Caco-2 (cell line): ENCODE data around the gene MRM2. TPM values are rescaled to one million over a fixed set of nuclear protein-coding genes. Genes with fewer than 3 reads are reported as not detected.

Experiments used
- BruUV-seq: library from RNA; stranded (reverse); fragments of 400-500 nt; replicated peaks from 2 replicates; lab custom pipeline; 2021; lab: Mats Ljungman, UMichigan
- CTCF ChIA-PET: fragments of 300-600 bp; sonication (Branson Sonifier 250); formaldehyde crosslinking; loops from one replicate; lab custom pipeline; 2022; ENCODE audit warnings: antibody characterized with exemption; lab: Charles Lee
- POLR2A ChIA-PET: fragments of 300-600 bp; sonication (Branson Sonifier 250); formaldehyde crosslinking; loops from one replicate; lab custom pipeline; 2022; ENCODE audit warnings: antibody characterized with exemption; lab: Charles Lee
- DNase-seq, 2 experiments: peaks; one replicate each; pipeline versions ENCODE4 v3.0.0 to v3.0.0-alpha.2; 2020 to 2022
- H3K27me3 ChIP-seq: replicated peaks from 2 replicates; pipeline ENCODE4 v1.6.0; 2011; ENCODE audit warnings: low read length; ENCODE audit not compliant: control insufficient read depth, insufficient read depth
- H3K36me3 ChIP-seq: 2 replicates; pipeline ENCODE4 v1.5.1; 2011; ENCODE audit warnings: low read length; ENCODE audit not compliant: control insufficient read depth, insufficient read depth
- H3K4me1 ChIP-seq: fragments of 250-450 bp; sonication (Bioruptor Pico); 2 replicates; pipeline ENCODE4 v1.5.1; 2020; ENCODE audit warnings: mild to moderate bottlenecking
- H3K4me3 ChIP-seq: 2 replicates; pipeline ENCODE4 v1.5.1; 2011; ENCODE audit warnings: low read depth, mild to moderate bottlenecking, control low read depth, low read length
- H3K9me3 ChIP-seq: fragments of 250-450 bp; sonication (Bioruptor Pico); 2 replicates; pipeline ENCODE4 v1.5.1; 2020; ENCODE audit warnings: mild to moderate bottlenecking, moderate library complexity
- H3K27ac Mint-ChIP-seq: one replicate; pipeline ENCODE4 v1.8.0; 2022; ENCODE audit warnings: mixed read lengths; ENCODE audit not compliant: unreplicated experiment
- H3K27me3 Mint-ChIP-seq: one replicate; pipeline ENCODE4 v1.8.0; 2022; ENCODE audit warnings: mixed read lengths; ENCODE audit not compliant: insufficient read depth, unreplicated experiment
- H3K36me3 Mint-ChIP-seq: one replicate; pipeline ENCODE4 v1.8.0; 2022; ENCODE audit warnings: mild to moderate bottlenecking, mixed read lengths; ENCODE audit not compliant: insufficient read depth, unreplicated experiment
- H3K4me1 Mint-ChIP-seq: one replicate; pipeline ENCODE4 v1.8.0; 2022; ENCODE audit warnings: low read depth, mixed read lengths; ENCODE audit not compliant: unreplicated experiment
- H3K4me3 Mint-ChIP-seq: one replicate; pipeline ENCODE4 v1.8.0; 2022; ENCODE audit warnings: mild to moderate bottlenecking, moderate library complexity, mixed read lengths; ENCODE audit not compliant: unreplicated experiment
- H3K9me3 Mint-ChIP-seq: one replicate; pipeline ENCODE4 v1.8.0; 2022; ENCODE audit warnings: mixed read lengths; ENCODE audit not compliant: unreplicated experiment
- intact Hi-C: fragments of 100-400 bp; cut with micrococcal nuclease; formaldehyde crosslinking; loops from one replicate; pipeline ENCODE4 v1.10.0; 2022; ENCODE audit not compliant: unreplicated experiment
- total RNA-seq: library from RNA; stranded (reverse); gene quantifications from 2 replicates; pipeline ENCODE4 v1.2.3, GENCODE V29; 2022
- TF ChIP-seq, protein P1 (sequence below), 2 experiments: fragments of 200-600 bp in 1 of 2; IDR thresholded peaks; 1 replicate in 1 of 2; 2 replicates in 1 of 2; pipeline versions ENCODE4 v1.5.1 to v1.8.0; 2011 to 2022; ENCODE audit warnings: antibody characterized with exemption in 1 of 2, control low read depth in 1 of 2, inconsistent platforms in 1 of 2, low read depth in 1 of 2, low read length in 1 of 2, mild to moderate bottlenecking in 1 of 2, moderate library complexity in 1 of 2; ENCODE audit not compliant: insufficient read depth in 1 of 2, severe bottlenecking in 1 of 2, unreplicated experiment in 1 of 2

Gene MRM2
- total RNA-seq, 1 experiment from 2014 or later, result 48.8 TPM

GRCh38 chr7:2211259-2211880 lies 30.6 kb downstream of the MRM2 start:
- Mint-ChIP-seq H3K4me3 (no peak overlapping the region), H3K9me3 (no peaks in the 10 kb centered on the region), H3K27me3 (no peaks in the 10 kb centered on the region), H3K36me3 (peaks cover 67% of the 10 kb centered on the region), H3K4me1 (no peaks in the 10 kb centered on the region), H3K27ac (no peak overlapping the region)
- TF ChIP-seq, protein P1, sequence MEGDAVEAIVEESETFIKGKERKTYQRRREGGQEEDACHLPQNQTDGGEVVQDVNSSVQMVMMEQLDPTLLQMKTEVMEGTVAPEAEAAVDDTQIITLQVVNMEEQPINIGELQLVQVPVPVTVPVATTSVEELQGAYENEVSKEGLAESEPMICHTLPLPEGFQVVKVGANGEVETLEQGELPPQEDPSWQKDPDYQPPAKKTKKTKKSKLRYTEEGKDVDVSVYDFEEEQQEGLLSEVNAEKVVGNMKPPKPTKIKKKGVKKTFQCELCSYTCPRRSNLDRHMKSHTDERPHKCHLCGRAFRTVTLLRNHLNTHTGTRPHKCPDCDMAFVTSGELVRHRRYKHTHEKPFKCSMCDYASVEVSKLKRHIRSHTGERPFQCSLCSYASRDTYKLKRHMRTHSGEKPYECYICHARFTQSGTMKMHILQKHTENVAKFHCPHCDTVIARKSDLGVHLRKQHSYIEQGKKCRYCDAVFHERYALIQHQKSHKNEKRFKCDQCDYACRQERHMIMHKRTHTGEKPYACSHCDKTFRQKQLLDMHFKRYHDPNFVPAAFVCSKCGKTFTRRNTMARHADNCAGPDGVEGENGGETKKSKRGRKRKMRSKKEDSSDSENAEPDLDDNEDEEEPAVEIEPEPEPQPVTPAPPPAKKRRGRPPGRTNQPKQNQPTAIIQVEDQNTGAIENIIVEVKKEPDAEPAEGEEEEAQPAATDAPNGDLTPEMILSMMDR (IDR thresholded peaks at IDR 0.05; ENCODE audit: insufficient read depth in 1 of 2, low read depth in 1 of 2, low read length in 1 of 2, severe bottlenecking in 1 of 2, unreplicated experiment in 1 of 2), result no peak
- Histone ChIP-seq H3K4me1 (no peaks in the 10 kb centered on the region), H3K27me3 (no peaks in the 10 kb centered on the region), H3K4me3 (no peak overlapping the region), H3K36me3 (peaks cover 13% of the 10 kb centered on the region), H3K9me3 (no peaks in the 10 kb centered on the region)
- intact Hi-C loops, result no loop called here
- BruUV-seq, result no TSS peak
- POLR2A ChIA-PET, result no interaction called here
- CTCF ChIA-PET, result interaction anchor here (0.5 to 0.6 kb wide), 2 partner anchors 147 to 200 kb away, joined by 3 to 5 read pairs; no protein-coding TSS in a partner anchor
- DNase-seq, result no peak

GRCh38 chr7:2210551-2211258 lies 31.3 kb downstream of the MRM2 start:
- TF ChIP-seq, protein P1 (IDR thresholded peaks at IDR 0.05; ENCODE audit: insufficient read depth in 1 of 2, low read depth in 1 of 2, low read length in 1 of 2, severe bottlenecking in 1 of 2, unreplicated experiment in 1 of 2), result no peak

GRCh38 chr7:2209961-2210323 lies 32.1 kb downstream of the MRM2 start:
- Histone ChIP-seq H3K9me3 (no peaks in the 10 kb centered on the region), H3K4me3 (no peak overlapping the region), H3K36me3 (peaks cover 11% of the 10 kb centered on the region), H3K27me3 (no peaks in the 10 kb centered on the region), H3K4me1 (peaks cover 8% of the 10 kb centered on the region)
- POLR2A ChIA-PET, result no interaction called here
- TF ChIP-seq, protein P1 (IDR thresholded peaks at IDR 0.05; ENCODE audit: insufficient read depth in 1 of 2, low read depth in 1 of 2, low read length in 1 of 2, severe bottlenecking in 1 of 2, unreplicated experiment in 1 of 2), result no peak
- peaks cover 8% of the 10 kb centered on the region for H3K4me1 Mint-ChIP-seq
- no peak for DNase-seq
- CTCF ChIA-PET, result interaction anchor here (0.7 to 1.7 kb wide), 3 partner anchors 15 to 394 kb away, joined by 3 to 4 read pairs (median 4); no protein-coding TSS in a partner anchor
- no TSS peak for BruUV-seq
- H3K27me3 Mint-ChIP-seq, result no peaks in the 10 kb centered on the region
- no peak overlapping the region for H3K4me3 Mint-ChIP-seq
- no peaks in the 10 kb centered on the region for H3K9me3 Mint-ChIP-seq
- intact Hi-C loops, result no loop called here
- peaks cover 69% of the 10 kb centered on the region for H3K36me3 Mint-ChIP-seq
- no peak overlapping the region for H3K27ac Mint-ChIP-seq

More at GRCh38 chr7:2210551-2211258, 31.3 kb downstream of the MRM2 start:
- Histone ChIP-seq H3K27me3 (no peaks in the 10 kb centered on the region), H3K9me3 (no peaks in the 10 kb centered on the region), H3K4me3 (no peak overlapping the region), H3K4me1 (peaks cover under 1% of the 10 kb centered on the region; the same call in 1 of the 2 replicates), H3K36me3 (peaks cover 12% of the 10 kb centered on the region)
- CTCF ChIA-PET, result interaction anchor here (0.5 to 1.7 kb wide), 4 partner anchors 16 to 394 kb away, joined by 3 to 4 read pairs (median 4); no protein-coding TSS in a partner anchor
- no TSS peak for BruUV-seq
- peaks cover under 1% of the 10 kb centered on the region for H3K4me1 Mint-ChIP-seq
- POLR2A ChIA-PET, result no interaction called here
- no peak overlapping the region for H3K4me3 Mint-ChIP-seq
- no peak for DNase-seq
- intact Hi-C loops, result no loop called here
- H3K36me3 Mint-ChIP-seq, result peaks cover 67% of the 10 kb centered on the region
- H3K27me3 Mint-ChIP-seq, result no peaks in the 10 kb centered on the region
- H3K9me3 Mint-ChIP-seq, result no peaks in the 10 kb centered on the region
- H3K27ac Mint-ChIP-seq, result no peak overlapping the region
